CD14-positive monocyte (primary cell): ENCODE measurements around the gene CNGA1. TPM values are rescaled to one million over a fixed set of nuclear protein-coding genes. Genes with fewer than 3 reads are reported as not detected.

Source experiments
- DNase-seq, 3 donors: peaks; one replicate each; pipeline ENCODE4 v3.0.0-alpha.2; 2011 to 2022
- H2AFZ ChIP-seq: 2 replicates; pipeline ENCODE4 v1.6.0; 2012; ENCODE audit warnings: mild to moderate bottlenecking, low read depth, low read length, inconsistent platforms; ENCODE audit not compliant: insufficient read depth, poor library complexity, severe bottlenecking
- H3K27ac ChIP-seq, 2 donors: 1 replicate in 1 of 2; 2 replicates in 1 of 2; pipeline ENCODE4 v1.5.1; 2012 to 2013; ENCODE audit warnings: low read length in 2 of 2, control low read depth in 1 of 2, inconsistent platforms in 1 of 2, low read depth in 1 of 2, mild to moderate bottlenecking in 1 of 2
- H3K27me3 ChIP-seq, 2 donors: one replicate each; pipeline versions ENCODE4 v1.6.0 to v1.6.1; 2011 to 2013; ENCODE audit warnings: low read length in 2 of 2; ENCODE audit not compliant: control insufficient read depth in 2 of 2, insufficient read depth in 2 of 2
- H3K36me3 ChIP-seq, 2 donors: replicated peaks in 1 of 2; 1 replicate in 1 of 2; 2 replicates in 1 of 2; pipeline versions ENCODE4 v1.5.1 to v1.6.1; 2012 to 2013; ENCODE audit warnings: low read length in 2 of 2, control low read depth in 1 of 2, inconsistent platforms in 1 of 2, mild to moderate bottlenecking in 1 of 2; ENCODE audit not compliant: insufficient read depth in 2 of 2, control insufficient read depth in 1 of 2
- H3K4me1 ChIP-seq, 2 donors: 1 replicate in 1 of 2; 2 replicates in 1 of 2; pipeline versions ENCODE4 v1.5.1 to v1.6.1; 2012 to 2013; ENCODE audit warnings: low read length in 2 of 2, control low read depth in 1 of 2, inconsistent platforms in 1 of 2, mild to moderate bottlenecking in 1 of 2, moderate library complexity in 1 of 2; ENCODE audit not compliant: insufficient read depth in 2 of 2, control insufficient read depth in 1 of 2
- H3K4me2 ChIP-seq: replicated peaks from 2 replicates; pipeline ENCODE3; 2012; ENCODE audit warnings: low read length, moderate library complexity, mild to moderate bottlenecking; ENCODE audit not compliant: poor library complexity, severe bottlenecking; ENCODE audit errors: extremely low read depth
- H3K4me3 ChIP-seq, 3 experiments: fragments of 200-600 bp in 1 of 3; sonication (generic) in 1 of 3; replicated peaks in 1 of 3; 1 replicate in 2 of 3; 2 replicates in 1 of 3; pipeline ENCODE4 v1.5.1; 2011 to 2013; ENCODE audit warnings: low read length in 3 of 3, mild to moderate bottlenecking in 3 of 3, control low read depth in 2 of 3, low read depth in 2 of 3, inconsistent platforms in 1 of 3, moderate library complexity in 1 of 3
- H3K79me2 ChIP-seq: 2 replicates; pipeline ENCODE4 v1.6.0; 2012; ENCODE audit warnings: mild to moderate bottlenecking, control low read depth, inconsistent platforms, low read length, moderate library complexity; ENCODE audit not compliant: insufficient read depth
- H3K9ac ChIP-seq: 2 replicates; pipeline ENCODE4 v1.6.0; 2017; ENCODE audit warnings: low read length, mild to moderate bottlenecking; ENCODE audit not compliant: insufficient read depth, poor library complexity, severe bottlenecking
- H3K9me3 ChIP-seq, 2 donors: replicated peaks in 1 of 2; 1 replicate in 1 of 2; 2 replicates in 1 of 2; pipeline versions ENCODE4 v1.5.1 to v1.6.1; 2012 to 2013; ENCODE audit warnings: low read length in 2 of 2, control low read depth in 1 of 2; ENCODE audit not compliant: control insufficient read depth in 1 of 2, insufficient read depth in 1 of 2
- H4K20me1 ChIP-seq: 2 replicates; pipeline ENCODE4 v1.6.0; 2012; ENCODE audit warnings: mild to moderate bottlenecking, low read length, control low read depth, moderate library complexity; ENCODE audit not compliant: insufficient read depth
- H3K27ac Mint-ChIP-seq, 7 donors: one replicate each; pipeline ENCODE4 v1.8.0; 2020; ENCODE audit warnings: mild to moderate bottlenecking in 7 of 7, mixed read lengths in 7 of 7, moderate library complexity in 6 of 7, inconsistent platforms in 2 of 7
- H3K27me3 Mint-ChIP-seq, 3 donors: one replicate each; pipeline ENCODE4 v1.8.0; 2021 to 2022; ENCODE audit warnings: low read depth in 3 of 3, mild to moderate bottlenecking in 3 of 3, mixed read lengths in 3 of 3, moderate library complexity in 3 of 3, inconsistent platforms in 1 of 3
- H3K36me3 Mint-ChIP-seq, 2 donors: one replicate each; pipeline ENCODE4 v1.8.0; 2020; ENCODE audit warnings: mixed read lengths in 2 of 2, inconsistent platforms in 1 of 2, mild to moderate bottlenecking in 1 of 2
- H3K4me1 Mint-ChIP-seq: one replicate; pipeline ENCODE4 v1.8.0; 2020; ENCODE audit warnings: mild to moderate bottlenecking, mixed read lengths
- H3K4me3 Mint-ChIP-seq, 2 donors: one replicate each; pipeline ENCODE4 v1.8.0; 2020; ENCODE audit warnings: mild to moderate bottlenecking in 2 of 2, mixed read lengths in 2 of 2, moderate library complexity in 1 of 2
- H3K9me3 Mint-ChIP-seq, 7 donors: one replicate each; pipeline ENCODE4 v1.8.0; 2020 to 2022; ENCODE audit warnings: mixed read lengths in 7 of 7, mild to moderate bottlenecking in 6 of 7, moderate library complexity in 6 of 7, inconsistent platforms in 2 of 7
- WGBS: methylation state at CpG from one replicate; pipeline ENCODE4 v1.1.5; 2013; ENCODE audit warnings: missing lambda C conversion rate; ENCODE audit not compliant: insufficient coverage; 5-methylcytosine and 5-hydroxymethylcytosine counted together
- intact Hi-C, 2 donors: fragments of 100-400 bp; cut with micrococcal nuclease; formaldehyde crosslinking; loops; one replicate each; pipeline versions ENCODE4 v1.15.0 to v1.15.1; 2023
- polyA plus RNA-seq, 3 donors: library from polyadenylated mRNA; depleted of rRNA in 1 of 3; unstranded in 2 of 3; stranded (reverse) in 1 of 3; fragments of 300-500 nt in 2 of 3; fragments of >200 nt in 1 of 3; fragmentation: Illumina TruSeq in 2 of 3; gene quantifications; 1 replicate in 2 of 3; 2 replicates in 1 of 3; pipeline ENCODE4 v1.2.3, GENCODE V29; 2012 to 2021
- TF ChIP-seq, protein P1 (sequence below): fragments of 200-600 bp; IDR thresholded peaks from one replicate; pipeline ENCODE4 v1.8.0; 2022; ENCODE audit warnings: antibody characterized with exemption, mild to moderate bottlenecking

CNGA1 gene
- polyA plus RNA-seq, 3 donors, result not detected

DNA sequence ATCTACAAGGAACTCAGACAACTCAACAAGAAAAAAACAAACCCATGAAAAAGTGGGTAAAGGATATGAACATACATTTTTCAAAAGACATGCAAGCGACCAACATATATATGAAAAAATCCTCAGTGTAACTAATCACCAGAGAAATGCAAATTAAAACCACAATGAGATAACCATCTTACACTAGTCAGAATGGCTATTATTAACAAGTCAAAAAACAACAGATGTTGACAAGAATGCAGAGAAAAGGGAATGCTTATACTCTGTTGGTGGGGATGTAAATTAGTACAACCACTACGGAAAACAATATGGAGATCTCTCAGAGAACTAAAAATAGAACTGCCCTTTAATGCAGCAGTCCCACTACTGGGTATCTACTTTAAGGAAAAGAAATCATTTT is 12.2 kb upstream of the CNGA1 start:
- H3K79me2 ChIP-seq, result no peaks in the 10 kb centered on the region
- no peak overlapping the region for H3K4me2 ChIP-seq
- H3K4me1 Mint-ChIP-seq, result no peaks in the 10 kb centered on the region
- TF ChIP-seq, protein P1, sequence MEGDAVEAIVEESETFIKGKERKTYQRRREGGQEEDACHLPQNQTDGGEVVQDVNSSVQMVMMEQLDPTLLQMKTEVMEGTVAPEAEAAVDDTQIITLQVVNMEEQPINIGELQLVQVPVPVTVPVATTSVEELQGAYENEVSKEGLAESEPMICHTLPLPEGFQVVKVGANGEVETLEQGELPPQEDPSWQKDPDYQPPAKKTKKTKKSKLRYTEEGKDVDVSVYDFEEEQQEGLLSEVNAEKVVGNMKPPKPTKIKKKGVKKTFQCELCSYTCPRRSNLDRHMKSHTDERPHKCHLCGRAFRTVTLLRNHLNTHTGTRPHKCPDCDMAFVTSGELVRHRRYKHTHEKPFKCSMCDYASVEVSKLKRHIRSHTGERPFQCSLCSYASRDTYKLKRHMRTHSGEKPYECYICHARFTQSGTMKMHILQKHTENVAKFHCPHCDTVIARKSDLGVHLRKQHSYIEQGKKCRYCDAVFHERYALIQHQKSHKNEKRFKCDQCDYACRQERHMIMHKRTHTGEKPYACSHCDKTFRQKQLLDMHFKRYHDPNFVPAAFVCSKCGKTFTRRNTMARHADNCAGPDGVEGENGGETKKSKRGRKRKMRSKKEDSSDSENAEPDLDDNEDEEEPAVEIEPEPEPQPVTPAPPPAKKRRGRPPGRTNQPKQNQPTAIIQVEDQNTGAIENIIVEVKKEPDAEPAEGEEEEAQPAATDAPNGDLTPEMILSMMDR, result no peak
- intact Hi-C loops, result no loop called here
- no peak overlapping the region for H3K27ac ChIP-seq
- no peaks in the 10 kb centered on the region for H4K20me1 ChIP-seq
- no peaks in the 10 kb centered on the region for H3K9me3 ChIP-seq
- peaks cover 3 to 11% (median 10%) of the 10 kb centered on the region in 3 donors for H3K27me3 Mint-ChIP-seq
- no peak overlapping the region for H3K27ac Mint-ChIP-seq
- no peaks in the 10 kb centered on the region for H3K27me3 ChIP-seq
- no peak overlapping the region for H3K4me3 ChIP-seq
- no peaks in the 10 kb centered on the region for H3K9me3 Mint-ChIP-seq
- H3K36me3 Mint-ChIP-seq, result no peaks in the 10 kb centered on the region
- H3K9ac ChIP-seq, result no peak overlapping the region
- no peaks in the 10 kb centered on the region for H3K36me3 ChIP-seq
- no peak for DNase-seq
- no peak overlapping the region for H3K4me3 Mint-ChIP-seq
- no peak overlapping the region for H2AFZ ChIP-seq
- WGBS, result no CpG with 5 or more reads among the region's 2 CpGs
- no peaks in the 10 kb centered on the region for H3K4me1 ChIP-seq

DNA sequence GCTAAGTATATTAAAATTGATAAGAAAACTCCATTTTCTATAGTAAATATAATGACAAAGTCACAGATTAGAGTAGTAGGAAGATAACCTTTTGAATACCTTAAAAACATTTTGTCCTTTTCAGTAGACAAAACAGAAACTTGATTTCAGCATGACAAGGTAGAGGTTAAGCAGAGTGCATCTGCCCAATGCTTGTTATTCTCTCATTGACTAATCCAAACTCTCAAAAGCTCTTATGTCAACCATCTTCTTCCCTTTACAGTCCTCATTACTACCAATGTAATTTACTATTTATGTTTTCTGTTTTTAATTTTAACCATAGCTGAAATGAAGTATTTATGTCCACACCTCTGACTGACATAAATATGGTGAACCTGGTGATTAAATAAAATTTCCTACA is 11.2 kb upstream of the CNGA1 start:
- Histone ChIP-seq H4K20me1 (no peaks in the 10 kb centered on the region), H3K4me2 (no peak overlapping the region), H2AFZ (no peak overlapping the region), H3K79me2 (no peaks in the 10 kb centered on the region), H3K4me3 (no peak overlapping the region), H3K27ac (no peak overlapping the region), H3K4me1 (no peaks in the 10 kb centered on the region), H3K36me3 (no peaks in the 10 kb centered on the region), H3K9me3 (no peaks in the 10 kb centered on the region), H3K27me3 (peaks cover 0 to 2% of the 10 kb centered on the region in 2 donors), H3K9ac (no peak overlapping the region)
- Mint-ChIP-seq H3K4me1 (no peaks in the 10 kb centered on the region), H3K4me3 (peak overlapping the region in 1 of 2 donors; percentile 4), H3K9me3 (no peaks in the 10 kb centered on the region), H3K27ac (no peak overlapping the region), H3K36me3 (no peaks in the 10 kb centered on the region), H3K27me3 (peaks cover 3 to 13% (median 11%) of the 10 kb centered on the region in 3 donors)
- TF ChIP-seq, protein P1, result no peak
- no peak for DNase-seq
- intact Hi-C loops, result no loop called here
